Measurements from ENCODE around the gene NGFR.

NGFR gene

GRCh38 chr17:49513641-49514040, 18.5 kb downstream of the NGFR start:
- DNase-seq (ENCODE audit: low read depth): no peak
- no peak overlapping the region for H3K4me3 ChIP-seq (ENCODE audit: control insufficient read depth, low read depth, low read length)
- no peak for TF ChIP-seq CTCF (IDR thresholded peaks at IDR 0.05; ENCODE audit: control insufficient read depth, insufficient read depth, low read depth, low read length, missing control alignments)

DNA sequence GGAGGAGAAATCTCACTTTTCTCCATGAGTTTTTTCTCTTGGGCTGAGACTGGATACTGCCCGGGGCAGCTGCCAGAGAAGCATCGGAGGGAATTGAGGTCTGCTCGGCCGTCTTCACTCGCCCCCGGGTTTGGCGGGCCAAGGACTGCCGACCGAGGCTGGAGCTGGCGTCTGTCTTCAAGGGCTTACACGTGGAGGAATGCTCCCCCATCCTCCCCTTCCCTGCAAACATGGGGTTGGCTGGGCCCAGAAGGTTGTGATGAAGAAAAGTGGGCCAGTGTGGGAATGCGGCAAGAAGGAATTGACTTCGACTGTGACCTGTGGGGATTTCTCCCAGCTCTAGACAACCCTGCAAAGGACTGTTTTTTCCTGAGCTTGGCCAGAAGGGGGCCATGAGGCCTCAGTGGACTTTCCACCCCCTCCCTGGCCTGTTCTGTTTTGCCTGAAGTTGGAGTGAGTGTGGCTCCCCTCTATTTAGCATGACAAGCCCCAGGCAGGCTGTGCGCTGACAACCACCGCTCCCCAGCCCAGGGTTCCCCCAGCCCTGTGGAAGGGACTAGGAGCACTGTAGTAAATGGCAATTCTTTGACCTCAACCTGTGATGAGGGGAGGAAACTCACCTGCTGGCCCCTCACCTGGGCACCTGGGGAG, 19.1 kb downstream of the NGFR start:
- TF ChIP-seq CTCF (IDR thresholded peaks at IDR 0.05; ENCODE audit: control insufficient read depth, insufficient read depth, low read depth, low read length, missing control alignments): peak; percentile 41
- no peak overlapping the region for H3K4me3 ChIP-seq (ENCODE audit: control insufficient read depth, low read depth, low read length)
- no peak for DNase-seq (ENCODE audit: low read depth)

DNA sequence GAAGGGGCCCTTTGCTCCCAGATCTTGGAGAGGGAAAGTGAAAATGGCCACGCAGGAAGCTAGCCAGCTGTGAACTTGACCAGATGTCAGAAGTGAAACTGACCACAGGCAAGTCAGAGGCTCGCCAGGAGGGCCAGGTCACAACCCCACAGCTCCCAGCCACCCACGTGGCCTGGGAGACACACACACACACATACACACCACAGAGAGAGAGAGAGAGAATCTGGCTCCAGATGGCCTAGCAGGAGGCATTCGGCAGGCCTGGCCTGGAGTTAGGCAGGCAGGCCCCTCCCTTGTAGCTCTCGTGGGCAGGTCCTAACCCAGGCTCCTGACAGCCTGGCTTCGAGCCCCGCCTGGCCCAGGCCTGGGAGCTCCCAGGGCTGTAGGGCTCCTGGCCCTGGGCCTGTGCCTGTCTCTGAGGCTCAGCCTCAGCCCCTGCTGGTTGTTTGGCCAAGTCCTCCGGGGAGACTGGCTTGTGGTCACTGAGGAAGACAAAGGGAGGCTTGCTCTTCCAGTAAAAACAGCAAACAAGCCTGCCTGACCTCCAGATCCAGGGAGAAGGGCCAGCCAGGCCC, 20.2 kb downstream of the NGFR start:
- H3K4me3 ChIP-seq (ENCODE audit: control insufficient read depth, low read depth, low read length): no peak overlapping the region
- DNase-seq (ENCODE audit: low read depth): peak; percentile 88
- peak; percentile 33 for TF ChIP-seq CTCF (IDR thresholded peaks at IDR 0.05; ENCODE audit: control insufficient read depth, insufficient read depth, low read depth, low read length, missing control alignments)

- no peak for DNase-seq (ENCODE audit: low read depth)
- TF ChIP-seq CTCF (IDR thresholded peaks at IDR 0.05; ENCODE audit: control insufficient read depth, insufficient read depth, low read depth, low read length, missing control alignments): no peak
These were observed 21.1 kb downstream of the NGFR start for GRCh38 chr17:49516180-49516579.

GRCh38 chr17:49518346-49519078, 23.4 kb downstream of the NGFR start:
- no peak for TF ChIP-seq CTCF (IDR thresholded peaks at IDR 0.05; ENCODE audit: control insufficient read depth, insufficient read depth, low read depth, low read length, missing control alignments)
- DNase-seq (ENCODE audit: low read depth): no peak
- no peak overlapping the region for H3K4me3 ChIP-seq (ENCODE audit: control insufficient read depth, low read depth, low read length)

More at GRCh38 chr17:49516180-49516579, 21.1 kb downstream of the NGFR start:
- H3K4me3 ChIP-seq (ENCODE audit: control insufficient read depth, low read depth, low read length): no peak overlapping the region

DNA sequence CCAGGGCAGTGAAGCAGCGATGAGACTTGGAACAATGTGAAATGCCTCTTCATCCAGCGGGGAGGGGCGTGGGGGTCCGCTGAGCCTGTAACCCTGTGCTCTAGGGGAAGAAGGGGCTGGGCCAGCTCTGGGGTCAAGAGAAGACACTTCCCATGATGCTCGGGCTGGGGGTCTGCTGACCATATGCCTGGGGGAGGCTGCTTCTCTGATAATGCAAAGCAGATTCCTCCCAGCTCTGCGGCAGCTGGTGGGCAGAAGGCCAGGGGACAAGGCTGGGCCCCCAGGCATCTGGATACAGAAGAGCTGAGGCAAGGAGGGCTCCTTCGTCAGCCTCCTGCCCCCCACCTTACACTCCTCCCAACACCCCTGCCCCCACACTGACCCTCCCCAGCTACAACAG, 24.7 kb downstream of the NGFR start:
- no peak for DNase-seq (ENCODE audit: low read depth)
- no peak for TF ChIP-seq CTCF (IDR thresholded peaks at IDR 0.05; ENCODE audit: control insufficient read depth, insufficient read depth, low read depth, low read length, missing control alignments)
- no peak overlapping the region for H3K4me3 ChIP-seq (ENCODE audit: control insufficient read depth, low read depth, low read length)
